ENCODE data around the gene GADD45GIP1.
"Not testable (repeated sequence)": the region's sequence is repeated elsewhere in the genome, so short reads cannot be mapped to it uniquely, and the experiment has no call there.

Gene GADD45GIP1

GRCh38 chr19:12984143-12984627, 27.2 kb upstream of the GADD45GIP1 start:
- no peak for DNase-seq (ENCODE audit: extremely low read depth, low read depth)
- TF ChIP-seq CTCF (IDR thresholded peaks at IDR 0.05; ENCODE audit: low read depth, low read length, missing control alignments): no peak
- no peak overlapping the region for H3K4me3 ChIP-seq (replicated peaks; ENCODE audit: low read depth, low read length)

- peak overlapping the region; percentile 35 for H3K4me3 ChIP-seq (replicated peaks; ENCODE audit: low read depth, low read length)
- peak; percentile 85 for TF ChIP-seq CTCF (IDR thresholded peaks at IDR 0.05; ENCODE audit: low read depth, low read length, missing control alignments)
- no peak for DNase-seq (ENCODE audit: extremely low read depth, low read depth)
These were observed 26.6 kb upstream of the GADD45GIP1 start for GRCh38 chr19:12983542-12984142.

GRCh38 chr19:12983091-12983490, 26.1 kb upstream of the GADD45GIP1 start:
- TF ChIP-seq CTCF (IDR thresholded peaks at IDR 0.05; ENCODE audit: low read depth, low read length, missing control alignments): no peak
- H3K4me3 ChIP-seq (replicated peaks; ENCODE audit: low read depth, low read length): peak overlapping the region; percentile 35
- no peak for DNase-seq (ENCODE audit: extremely low read depth, low read depth)

- no peak for DNase-seq (ENCODE audit: extremely low read depth, low read depth)
- no peak overlapping the region for H3K4me3 ChIP-seq (replicated peaks; ENCODE audit: low read depth, low read length)
- no peak for TF ChIP-seq CTCF (IDR thresholded peaks at IDR 0.05; ENCODE audit: low read depth, low read length, missing control alignments)
These were observed 25.6 kb upstream of the GADD45GIP1 start for GRCh38 chr19:12982648-12983047.

GRCh38 chr19:12979974-12980373, 23.0 kb upstream of the GADD45GIP1 start:
- no peak for DNase-seq (ENCODE audit: extremely low read depth, low read depth)
- H3K4me3 ChIP-seq (replicated peaks; ENCODE audit: low read depth, low read length): no peak overlapping the region

GRCh38 chr19:12976109-12976508, 19.1 kb upstream of the GADD45GIP1 start:
- DNase-seq (ENCODE audit: extremely low read depth, low read depth); H3K4me3 ChIP-seq (replicated peaks; ENCODE audit: low read depth, low read length): not testable (repeated sequence)

More at GRCh38 chr19:12979974-12980373, 23.0 kb upstream of the GADD45GIP1 start:
- no peak for TF ChIP-seq CTCF (IDR thresholded peaks at IDR 0.05; ENCODE audit: low read depth, low read length, missing control alignments)

GRCh38 chr19:12975221-12975741, 18.3 kb upstream of the GADD45GIP1 start:
- H3K4me3 ChIP-seq (replicated peaks; ENCODE audit: low read depth, low read length): no peak overlapping the region
- no peak for TF ChIP-seq CTCF (IDR thresholded peaks at IDR 0.05; ENCODE audit: low read depth, low read length, missing control alignments)
- no peak for DNase-seq (ENCODE audit: extremely low read depth, low read depth)
